Activated CD8-positive, alpha-beta memory T cell treated with anti-CD3 and anti-CD28 coated beads, Interleukin-2, amount 10 ng/mL, durations not matched to agents 7 days and 5 days (primary cell): ENCODE measurements around the gene SOX10. TPM values are rescaled to one million over a fixed set of nuclear protein-coding genes. Genes with fewer than 3 reads are reported as not detected.

Experiments
- ATAC-seq: fragments of 150-1000 bp; cut with Tn5 transposase; one replicate; pipeline ENCODE4 v1.10.0; 2021; ENCODE audit warnings: moderate library complexity
- CTCF ChIA-PET: fragments of 350-600 bp; sonication (Branson Sonifier 250); formaldehyde crosslinking; loops from one replicate; lab custom pipeline; 2021; ENCODE audit warnings: antibody characterized with exemption; lab: Charles Lee
- DNase-seq: peaks from one replicate; pipeline ENCODE4 v3.0.0-alpha.2; 2020
- H3K27ac Mint-ChIP-seq: one replicate; pipeline ENCODE4 v1.8.0; 2021; ENCODE audit warnings: mild to moderate bottlenecking, mixed read lengths
- H3K27me3 Mint-ChIP-seq: one replicate; pipeline ENCODE4 v1.8.0; 2021; ENCODE audit warnings: mixed read lengths
- H3K36me3 Mint-ChIP-seq: one replicate; pipeline ENCODE4 v1.8.0; 2021; ENCODE audit warnings: mild to moderate bottlenecking, mixed read lengths
- H3K4me1 Mint-ChIP-seq: one replicate; pipeline ENCODE4 v1.8.0; 2021; ENCODE audit warnings: mixed read lengths
- H3K4me3 Mint-ChIP-seq: one replicate; pipeline ENCODE4 v1.8.0; 2021; ENCODE audit warnings: mild to moderate bottlenecking, moderate library complexity, mixed read lengths
- H3K9me3 Mint-ChIP-seq: one replicate; pipeline ENCODE4 v1.8.0; 2022; ENCODE audit warnings: low read depth, mixed read lengths
- total RNA-seq, 2 experiments: library from RNA; stranded (reverse); gene quantifications; one replicate each; pipeline ENCODE4 v1.2.3, GENCODE V29; 2021

Gene SOX10
- total RNA-seq, 2 experiments from 2014 or later, result not detected

DNA sequence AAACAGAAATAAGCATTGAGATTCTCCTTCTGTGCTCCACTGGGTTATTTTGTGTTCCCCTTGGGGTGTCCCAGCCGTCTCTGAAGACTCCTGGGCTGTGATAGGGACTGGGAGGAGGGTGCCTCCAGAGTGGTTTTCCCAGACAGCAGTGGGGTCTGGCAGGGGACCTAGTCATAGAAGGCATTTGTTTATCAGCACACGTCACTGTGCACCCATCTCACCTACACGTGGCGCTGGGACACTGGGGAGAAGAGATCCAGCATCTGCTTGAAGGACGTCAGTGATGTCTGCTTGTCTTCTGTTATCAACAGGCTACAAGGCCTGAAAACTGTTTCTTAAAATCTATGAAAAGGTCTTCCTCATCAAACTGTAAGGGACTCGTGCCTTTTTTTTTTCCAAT lies 38.7 kb upstream of the SOX10 start:
- ATAC-seq (no peak), DNase-seq (no peak)
- Mint-ChIP-seq H3K4me3 (no peak overlapping the region), H3K36me3 (no peaks in the 10 kb centered on the region), H3K27ac (no peak overlapping the region), H3K9me3 (no peaks in the 10 kb centered on the region), H3K4me1 (no peaks in the 10 kb centered on the region), H3K27me3 (no peaks in the 10 kb centered on the region)
- CTCF ChIA-PET, result no interaction called here

DNA sequence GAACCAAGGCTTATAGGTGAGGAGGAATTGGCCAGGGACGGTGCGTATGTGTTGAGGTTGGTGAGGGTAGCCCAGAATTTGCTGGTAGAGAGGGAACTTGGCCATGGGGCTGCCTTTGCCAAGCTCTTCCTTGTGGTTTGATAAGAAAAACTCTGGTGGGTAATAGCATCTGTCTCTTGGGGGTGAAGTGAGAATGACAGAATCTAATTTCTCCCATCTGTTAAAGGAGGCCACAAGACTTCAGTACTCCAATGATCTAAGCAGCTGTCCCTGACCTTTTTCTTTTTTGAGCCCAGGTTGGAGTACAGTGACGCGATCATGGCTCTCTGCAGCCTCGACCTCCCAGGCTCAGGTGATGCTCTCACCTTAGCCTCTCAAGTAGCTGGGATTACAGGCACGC lies 36.9 kb upstream of the SOX10 start:
- Mint-ChIP-seq H3K4me1 (no peaks in the 10 kb centered on the region), H3K27ac (no peak overlapping the region), H3K36me3 (no peaks in the 10 kb centered on the region), H3K27me3 (no peaks in the 10 kb centered on the region), H3K4me3 (no peak overlapping the region), H3K9me3 (no peaks in the 10 kb centered on the region)
- DNase-seq, result no peak
- CTCF ChIA-PET, result interaction anchor here (1.2 kb wide), 1 partner anchor 10 kb away, joined by 3 read pairs; no protein-coding TSS in a partner anchor
- no peak for ATAC-seq

DNA sequence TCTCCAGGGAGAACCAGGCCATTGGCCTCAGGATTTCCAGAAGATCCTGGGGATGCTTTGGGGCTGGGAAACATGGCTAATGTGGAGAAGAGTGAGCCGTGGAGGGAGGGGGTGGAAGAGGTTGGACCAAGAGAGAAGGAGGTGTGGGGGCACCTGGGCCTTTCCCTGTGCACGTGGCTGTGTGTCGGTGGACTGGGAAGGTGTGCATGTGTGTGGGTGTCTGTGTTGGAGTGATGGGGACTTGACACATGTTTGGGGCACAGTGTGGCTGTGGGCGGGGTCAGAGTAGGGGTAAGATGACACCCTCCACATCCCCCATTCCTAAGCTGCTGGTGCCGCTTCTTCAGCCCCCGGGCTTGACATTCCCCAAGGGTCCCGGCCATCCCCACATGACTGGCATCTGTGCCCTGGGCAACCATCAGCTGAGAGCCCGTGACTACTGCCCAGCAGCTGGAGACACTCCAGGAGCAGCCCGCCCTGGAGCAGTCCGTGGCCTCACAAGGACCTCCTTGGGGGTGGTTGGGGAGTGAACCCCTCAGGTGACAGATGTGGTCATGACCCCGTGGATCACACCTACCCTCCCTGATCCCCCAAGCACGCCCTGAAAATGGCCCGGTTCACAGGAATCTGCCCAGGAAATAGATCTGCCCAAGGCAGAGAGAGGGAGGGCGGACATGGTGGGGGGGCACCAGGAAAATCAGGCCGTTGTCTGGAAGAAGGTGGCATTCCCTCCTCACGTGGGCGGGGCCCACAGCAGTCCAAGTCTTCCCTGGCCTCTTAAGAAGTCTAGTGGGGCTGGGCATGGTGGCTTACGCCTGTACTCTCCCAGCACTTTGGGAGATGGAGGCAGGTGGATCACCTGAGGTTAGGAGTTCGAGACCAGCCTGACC lies 34.8 kb upstream of the SOX10 start:
- Mint-ChIP-seq H3K9me3 (no peaks in the 10 kb centered on the region), H3K27ac (no peak overlapping the region), H3K27me3 (no peaks in the 10 kb centered on the region), H3K4me1 (no peaks in the 10 kb centered on the region), H3K4me3 (no peak overlapping the region), H3K36me3 (no peaks in the 10 kb centered on the region)
- DNase-seq (no peak), ATAC-seq (no peak)
- CTCF ChIA-PET, result no interaction called here

DNA sequence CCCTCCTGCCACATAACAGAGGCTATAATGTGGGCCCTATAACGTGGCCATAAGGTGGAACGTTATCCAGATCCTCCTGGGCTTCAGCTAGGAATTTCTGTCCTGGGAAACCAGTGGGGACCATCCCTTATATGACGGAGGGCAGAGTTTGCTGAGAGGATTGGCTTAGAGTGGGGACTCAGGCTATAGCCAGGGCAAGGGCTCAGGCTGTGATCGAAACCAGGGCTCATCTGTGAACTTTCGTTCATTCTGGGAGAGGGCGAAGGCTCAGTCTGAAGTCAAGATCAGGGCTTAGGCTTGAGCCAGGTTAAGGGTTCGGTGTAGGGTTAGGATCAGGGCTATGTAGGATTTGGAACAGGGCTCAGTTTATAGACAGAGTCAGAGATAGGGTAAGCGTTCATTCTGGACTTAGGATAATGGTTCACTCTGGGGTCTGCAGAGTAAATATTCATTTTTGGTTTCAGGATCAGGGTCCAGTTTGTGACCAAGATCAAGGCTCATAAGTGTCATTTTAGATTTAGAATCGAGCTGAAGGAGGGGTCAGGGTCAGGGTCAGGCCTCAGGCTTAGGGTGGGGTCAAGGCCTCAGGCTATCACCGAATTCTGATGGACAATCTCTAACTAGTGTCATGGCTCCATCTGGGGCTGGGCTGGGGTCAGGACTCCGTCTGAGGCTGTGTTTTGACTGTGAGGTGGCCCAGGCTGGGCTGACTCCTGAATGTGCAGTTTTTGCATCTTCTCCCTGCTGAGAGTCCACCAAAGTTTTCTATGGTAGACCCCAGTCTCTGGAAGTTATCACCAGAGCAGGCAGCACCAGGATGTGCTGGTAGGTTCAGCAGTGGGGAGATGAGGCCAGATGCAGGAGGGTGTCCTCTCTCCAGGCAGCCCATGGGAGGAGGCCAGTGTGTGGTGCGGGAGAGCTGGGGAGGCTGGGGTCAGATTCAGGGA lies 33.9 kb upstream of the SOX10 start:
- CTCF ChIA-PET, result no interaction called here

DNA sequence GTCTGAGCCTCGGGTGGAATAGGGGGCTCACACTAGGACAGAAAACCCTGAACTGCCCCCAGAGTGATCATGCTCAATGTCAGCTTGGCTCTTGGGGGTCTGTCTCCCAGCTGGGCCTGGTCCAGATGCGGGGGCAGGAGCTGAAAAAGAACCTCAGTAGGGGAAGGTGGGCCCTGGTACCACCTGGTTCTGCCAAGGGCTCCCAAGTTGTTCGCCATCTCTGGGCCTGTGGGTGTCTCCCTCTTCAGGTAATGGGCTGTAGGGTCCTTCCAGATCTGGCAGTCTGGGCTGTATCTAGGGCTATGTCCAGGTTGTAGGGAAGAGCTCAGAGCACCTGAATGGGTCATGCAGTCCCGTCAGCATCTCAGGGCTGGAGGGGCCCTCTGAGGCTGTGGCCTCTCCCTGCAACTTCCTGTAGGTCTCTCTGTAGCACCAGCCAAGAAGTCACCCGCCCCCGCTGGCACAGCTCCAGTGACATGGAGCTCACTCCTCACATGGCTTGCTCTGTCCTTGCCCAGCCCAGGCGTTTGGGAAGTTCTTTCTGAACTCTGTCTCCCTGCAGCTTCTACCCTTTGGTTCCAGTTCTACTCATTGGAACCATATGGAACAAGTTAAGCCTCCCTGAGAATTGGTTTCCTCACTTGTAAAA lies 33.0 kb upstream of the SOX10 start:
- Mint-ChIP-seq H3K36me3 (no peaks in the 10 kb centered on the region), H3K4me1 (no peaks in the 10 kb centered on the region), H3K27ac (no peak overlapping the region), H3K4me3 (no peak overlapping the region), H3K9me3 (no peaks in the 10 kb centered on the region), H3K27me3 (no peaks in the 10 kb centered on the region)
- DNase-seq (no peak), ATAC-seq (no peak)
- CTCF ChIA-PET, result no interaction called here

More for the DNA sequence above, 33.9 kb upstream of the SOX10 start:
- no peak for DNase-seq
- no peaks in the 10 kb centered on the region for H3K36me3 Mint-ChIP-seq
- no peaks in the 10 kb centered on the region for H3K9me3 Mint-ChIP-seq
- no peak overlapping the region for H3K27ac Mint-ChIP-seq
- no peak for ATAC-seq
- H3K4me1 Mint-ChIP-seq, result no peaks in the 10 kb centered on the region
- no peaks in the 10 kb centered on the region for H3K27me3 Mint-ChIP-seq
- H3K4me3 Mint-ChIP-seq, result no peak overlapping the region

DNA sequence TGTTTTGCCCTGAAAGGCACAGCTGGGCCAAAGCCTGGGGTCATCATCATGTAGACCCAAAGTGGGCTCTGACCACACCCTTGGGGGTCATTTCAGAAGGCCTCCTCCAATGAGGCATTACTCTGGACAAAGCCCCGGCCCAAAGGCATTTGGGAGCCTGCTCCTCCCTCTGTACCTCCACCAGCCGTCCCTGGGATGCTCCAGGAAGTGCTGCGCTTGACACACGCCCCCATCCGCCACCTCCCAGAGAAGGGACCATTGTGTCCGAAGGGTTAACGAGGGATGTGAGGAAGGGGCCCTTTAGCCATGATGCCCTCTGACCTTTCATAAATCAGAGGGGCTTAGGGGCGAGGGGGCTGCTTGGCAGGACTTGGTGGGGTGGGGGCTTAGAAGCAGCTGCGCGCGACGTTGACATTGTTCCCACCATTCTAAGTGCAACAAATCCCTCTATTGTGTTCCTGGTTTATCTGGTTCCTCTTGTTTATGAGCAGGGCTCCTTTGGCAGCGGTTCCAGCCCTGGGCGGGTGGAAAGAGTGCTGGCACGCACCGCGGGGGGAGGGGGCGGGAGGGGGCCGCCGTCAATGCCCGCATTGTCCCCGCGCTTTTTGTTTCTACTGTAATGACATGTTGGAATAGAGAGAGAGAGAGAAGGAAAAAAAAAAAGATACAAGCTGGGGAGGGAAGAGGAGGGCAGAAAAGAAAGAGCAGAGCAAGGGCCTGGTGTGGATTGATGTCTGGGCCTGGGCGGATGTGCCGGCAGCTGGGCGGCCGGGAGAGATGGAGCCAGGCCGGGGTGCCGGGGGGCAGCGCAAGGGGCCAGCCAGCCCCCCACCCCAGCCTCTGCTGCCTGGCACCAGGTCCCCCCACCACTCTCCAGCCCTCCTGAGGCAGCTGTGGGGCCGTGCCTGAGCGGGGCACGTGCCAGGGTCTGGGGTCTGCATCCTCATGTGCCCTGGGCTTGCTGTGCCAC lies 32.1 kb upstream of the SOX10 start:
- CTCF ChIA-PET, result no interaction called here
- ATAC-seq (no peak), DNase-seq (no peak)
- Mint-ChIP-seq H3K36me3 (no peaks in the 10 kb centered on the region), H3K27ac (no peak overlapping the region), H3K27me3 (no peaks in the 10 kb centered on the region), H3K4me3 (no peak overlapping the region), H3K4me1 (no peaks in the 10 kb centered on the region), H3K9me3 (no peaks in the 10 kb centered on the region)

DNA sequence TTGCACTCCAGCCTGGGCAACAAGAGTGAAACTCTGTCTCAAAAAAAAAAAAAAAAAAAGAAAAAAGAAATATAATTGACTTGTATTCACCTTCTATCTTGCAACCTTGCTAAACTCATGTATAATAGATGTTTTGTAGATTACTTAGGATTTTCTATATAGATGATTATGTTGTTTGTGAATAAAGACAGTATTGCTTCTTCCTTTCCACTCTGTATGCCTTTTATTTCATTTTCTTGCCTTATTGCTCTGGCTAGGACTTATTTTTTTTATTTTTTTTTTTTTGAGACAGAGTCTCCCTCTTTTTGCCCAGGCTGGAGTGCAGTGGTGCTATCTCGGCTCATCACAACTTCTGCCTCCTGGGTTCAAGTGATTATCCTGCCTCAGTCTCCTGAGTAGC lies 29.7 kb upstream of the SOX10 start:
- H3K4me3 Mint-ChIP-seq, result no peak overlapping the region
- H3K9me3 Mint-ChIP-seq, result no peaks in the 10 kb centered on the region
- no peak for DNase-seq
- H3K27me3 Mint-ChIP-seq, result no peaks in the 10 kb centered on the region
- H3K4me1 Mint-ChIP-seq, result peaks cover 9% of the 10 kb centered on the region
- H3K36me3 Mint-ChIP-seq, result no peaks in the 10 kb centered on the region
- CTCF ChIA-PET, result no interaction called here
- ATAC-seq, result no peak
- no peak overlapping the region for H3K27ac Mint-ChIP-seq

DNA sequence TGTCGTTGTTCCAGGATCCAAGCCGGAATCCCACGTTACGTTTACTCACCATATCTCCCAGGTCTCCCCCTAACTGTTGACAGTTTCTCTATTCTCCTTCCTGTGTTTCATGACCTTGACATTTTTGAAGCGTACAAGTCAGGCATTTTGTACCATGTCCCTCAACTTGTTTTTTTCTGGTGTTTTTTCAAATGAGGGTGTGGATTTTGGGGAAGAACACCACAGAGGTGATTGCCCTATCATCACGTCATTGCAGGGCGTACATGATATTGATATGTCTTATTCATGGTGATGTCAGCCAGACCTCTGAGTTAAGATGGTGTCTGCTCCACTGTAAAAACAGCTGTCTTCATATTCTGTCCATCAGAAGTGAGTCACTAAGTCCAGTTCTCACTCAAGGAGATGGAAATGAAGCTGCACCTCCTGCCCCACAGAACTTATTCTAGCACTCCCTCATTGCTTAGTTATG lies 28.3 kb upstream of the SOX10 start:
- no peaks in the 10 kb centered on the region for H3K36me3 Mint-ChIP-seq
- peaks cover 13% of the 10 kb centered on the region for H3K4me1 Mint-ChIP-seq
- CTCF ChIA-PET, result interaction anchor here (1.7 kb wide), 1 partner anchor 40 kb away, joined by 4 read pairs; no protein-coding TSS in a partner anchor
- DNase-seq, result no peak
- H3K9me3 Mint-ChIP-seq, result no peaks in the 10 kb centered on the region
- no peaks in the 10 kb centered on the region for H3K27me3 Mint-ChIP-seq
- no peak for ATAC-seq
- no peak overlapping the region for H3K4me3 Mint-ChIP-seq
- H3K27ac Mint-ChIP-seq, result no peak overlapping the region

DNA sequence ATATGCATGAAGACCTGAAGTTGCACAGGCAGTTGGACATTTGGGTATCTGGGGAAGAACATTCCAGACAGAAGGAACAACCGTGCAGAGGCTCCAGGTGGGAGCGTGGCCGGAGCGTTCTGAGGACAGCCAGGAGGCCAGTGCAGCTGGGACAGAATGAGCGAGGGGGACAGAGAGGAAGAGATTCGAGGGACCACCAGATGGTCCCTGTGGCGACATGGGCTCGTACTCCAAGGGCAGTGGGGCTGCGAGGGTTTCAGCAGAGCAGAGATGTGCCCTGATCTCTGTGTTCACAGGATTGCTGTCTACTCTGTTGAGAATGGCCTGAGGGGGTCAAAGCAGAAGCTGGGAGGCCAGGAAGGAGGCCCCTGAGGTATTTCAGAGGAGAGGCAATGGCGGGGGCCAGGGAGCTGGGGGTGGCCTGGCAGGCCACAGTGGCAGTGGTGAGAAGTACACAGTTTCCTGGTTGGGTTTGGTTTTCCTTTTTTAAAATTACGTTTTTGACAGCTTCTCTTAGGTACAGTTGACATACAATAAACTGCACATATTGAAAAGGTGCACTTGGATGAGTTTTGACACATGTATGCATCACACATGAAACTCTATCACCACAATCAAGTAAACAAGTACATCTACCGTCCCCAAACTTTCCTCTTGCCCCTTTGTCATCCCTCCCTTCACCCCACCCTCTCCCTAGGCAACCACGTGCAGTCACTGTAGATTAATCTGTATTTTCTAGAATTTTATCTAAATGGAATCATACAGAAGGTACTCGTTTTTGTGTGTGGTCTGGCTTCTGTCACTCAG lies 24.8 kb upstream of the SOX10 start:
- no peaks in the 10 kb centered on the region for H3K9me3 Mint-ChIP-seq
- CTCF ChIA-PET, result no interaction called here
- no peaks in the 10 kb centered on the region for H3K27me3 Mint-ChIP-seq
- ATAC-seq (peak; percentile 66), DNase-seq (no peak)
- H3K4me1 Mint-ChIP-seq, result peaks cover 16% of the 10 kb centered on the region
- no peaks in the 10 kb centered on the region for H3K36me3 Mint-ChIP-seq
- no peak overlapping the region for H3K4me3 Mint-ChIP-seq
- H3K27ac Mint-ChIP-seq, result no peak overlapping the region

DNA sequence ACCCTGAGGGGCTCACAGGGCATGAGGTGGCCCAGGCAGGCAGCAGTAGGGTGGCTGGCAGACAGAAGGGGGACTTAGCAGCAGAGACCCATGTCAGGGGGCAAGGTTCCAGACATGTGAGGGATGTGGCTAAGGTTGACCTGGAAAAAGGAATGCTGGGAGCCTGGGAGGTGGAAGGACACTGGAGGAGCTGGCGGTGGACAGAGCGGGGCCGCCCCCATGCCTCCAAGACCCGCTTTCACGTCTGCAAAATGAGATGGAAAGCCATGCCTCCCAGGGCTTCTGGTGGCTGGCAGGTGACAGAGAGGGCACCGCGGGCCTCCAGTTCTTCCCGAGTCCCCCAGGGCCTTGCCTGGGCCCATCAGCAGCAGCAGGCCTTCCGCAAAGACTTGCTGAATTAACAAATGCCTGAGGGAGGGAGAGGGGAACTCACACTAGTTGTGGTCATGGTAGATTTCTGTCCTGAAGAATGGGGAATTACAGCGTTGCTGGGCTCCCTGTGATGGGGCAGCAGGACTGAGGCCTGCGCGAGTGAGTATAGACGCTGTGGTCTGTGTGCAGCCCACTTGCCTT lies 23.1 kb upstream of the SOX10 start:
- ATAC-seq (no peak), DNase-seq (no peak)
- H3K36me3 Mint-ChIP-seq, result no peaks in the 10 kb centered on the region
- H3K9me3 Mint-ChIP-seq, result no peaks in the 10 kb centered on the region
- CTCF ChIA-PET, result interaction anchor here (0.5 kb wide), 1 partner anchor 145 kb away, joined by 3 read pairs; no protein-coding TSS in a partner anchor
- peaks cover 16% of the 10 kb centered on the region for H3K4me1 Mint-ChIP-seq
- H3K27ac Mint-ChIP-seq, result no peak overlapping the region
- no peaks in the 10 kb centered on the region for H3K27me3 Mint-ChIP-seq
- no peak overlapping the region for H3K4me3 Mint-ChIP-seq

DNA sequence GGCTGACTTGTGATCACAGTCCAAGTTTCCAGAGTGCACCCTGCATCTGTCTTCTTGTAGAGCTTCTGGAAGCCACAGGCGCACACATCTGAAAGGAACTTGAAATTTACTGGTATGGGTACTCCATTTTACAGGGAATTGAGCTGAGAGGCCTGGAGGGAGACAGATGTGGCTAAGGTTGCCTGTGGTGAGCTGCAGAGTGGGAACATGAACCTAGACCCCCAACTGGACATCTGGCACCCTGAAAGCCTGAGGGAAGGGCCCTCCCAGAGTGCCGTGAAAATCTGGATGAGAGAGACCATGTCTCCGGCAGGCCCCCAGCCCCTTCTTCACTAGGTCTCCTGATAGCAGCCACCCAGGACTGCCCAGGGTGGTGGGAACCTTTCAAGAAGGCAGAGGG lies 22.6 kb upstream of the SOX10 start:
- no peak overlapping the region for H3K27ac Mint-ChIP-seq
- H3K36me3 Mint-ChIP-seq, result no peaks in the 10 kb centered on the region
- ATAC-seq, result no peak
- H3K9me3 Mint-ChIP-seq, result no peaks in the 10 kb centered on the region
- CTCF ChIA-PET, result no interaction called here
- H3K4me1 Mint-ChIP-seq, result peaks cover 16% of the 10 kb centered on the region
- no peaks in the 10 kb centered on the region for H3K27me3 Mint-ChIP-seq
- no peak overlapping the region for H3K4me3 Mint-ChIP-seq
- DNase-seq, result no peak
